IMR-90 (cell line): Measurements from ENCODE around the gene RAD51B. TPM values are rescaled to one million over a fixed set of nuclear protein-coding genes. Genes with fewer than 3 reads are reported as not detected.

Experiments used
- ATAC-seq: fragments of 200-7000 bp; cut with Tn5 transposase; 2 replicates; pipeline ENCODE4 v1.9.1; 2020; ENCODE audit warnings: low read depth, mild to moderate bottlenecking, moderate library complexity
- BruUV-seq: library from RNA; stranded (reverse); fragments of 400-500 nt; replicated peaks from 2 replicates; lab custom pipeline; 2021; lab: Mats Ljungman, UMichigan
- CTCF ChIA-PET: fragments of 300-600 bp; formaldehyde crosslinking; extraction: SDS; loops from one replicate; lab custom pipeline; 2021; ENCODE audit warnings: antibody characterized with exemption; lab: Yijun Ruan, JAX
- POLR2A ChIA-PET: fragments of 300-600 bp; sonication (Branson Sonifier 250); formaldehyde crosslinking; loops from one replicate; lab custom pipeline; 2022; ENCODE audit warnings: antibody characterized with exemption; ENCODE audit not compliant: unreplicated experiment; lab: Charles Lee
- DNase-seq: peaks from one replicate; pipeline ENCODE4 v3.0.0; 2013
- H2AFZ ChIP-seq: replicated peaks from 2 replicates; pipeline ENCODE3; 2013; ENCODE audit warnings: low read length, mild to moderate bottlenecking; ENCODE audit not compliant: poor library complexity
- H2AK5ac ChIP-seq: 2 replicates; pipeline ENCODE4 v1.6.1; 2013; ENCODE audit warnings: low read depth, low read length, inconsistent platforms
- H2AK9ac ChIP-seq: replicated peaks from 2 replicates; pipeline ENCODE3; 2013; ENCODE audit warnings: mild to moderate bottlenecking, low read depth, low read length, moderate library complexity; ENCODE audit not compliant: poor library complexity
- H2BK120ac ChIP-seq: 2 replicates; pipeline ENCODE4 v1.6.1; 2013; ENCODE audit warnings: low read depth, low read length, inconsistent platforms
- H2BK15ac ChIP-seq: 3 replicates; pipeline ENCODE4 v1.6.1; 2013; ENCODE audit warnings: low read depth, low read length, inconsistent platforms
- H2BK20ac ChIP-seq: 2 replicates; pipeline ENCODE4 v1.6.1; 2013; ENCODE audit warnings: low read depth, mild to moderate bottlenecking, inconsistent platforms, low read length, moderate library complexity
- H2BK5ac ChIP-seq: 2 replicates; pipeline ENCODE4 v1.6.1; 2013; ENCODE audit warnings: mild to moderate bottlenecking, low read depth, low read length, inconsistent platforms; ENCODE audit not compliant: poor library complexity, severe bottlenecking
- H3K14ac ChIP-seq: replicated peaks from 2 replicates; pipeline ENCODE4 v1.6.1; 2013; ENCODE audit warnings: low read depth, low read length, inconsistent platforms
- H3K18ac ChIP-seq: 2 replicates; pipeline ENCODE4 v1.6.1; 2013; ENCODE audit warnings: low read depth, low read length, control low read depth
- H3K23ac ChIP-seq: 2 replicates; pipeline ENCODE4 v1.6.1; 2013; ENCODE audit warnings: low read depth, low read length, inconsistent platforms
- H3K27ac ChIP-seq: 2 replicates; pipeline ENCODE4 v1.5.1; 2013; ENCODE audit warnings: mild to moderate bottlenecking, control low read depth, low read length; ENCODE audit not compliant: insufficient read depth
- H3K27me3 ChIP-seq: 2 replicates; pipeline ENCODE4 v1.6.1; 2013; ENCODE audit warnings: low read length; ENCODE audit not compliant: control insufficient read depth, insufficient read depth
- H3K36me3 ChIP-seq: 2 replicates; pipeline ENCODE4 v1.6.1; 2013; ENCODE audit warnings: low read length, mixed read lengths; ENCODE audit not compliant: control insufficient read depth, insufficient read depth
- H3K4ac ChIP-seq: 2 replicates; pipeline ENCODE4 v1.6.1; 2013; ENCODE audit warnings: low read depth, low read length, inconsistent platforms
- H3K4me1 ChIP-seq: 2 replicates; pipeline ENCODE4 v1.6.1; 2013; ENCODE audit warnings: low read length, mixed read lengths; ENCODE audit not compliant: control insufficient read depth, insufficient read depth
- H3K4me2 ChIP-seq: 2 replicates; pipeline ENCODE4 v1.6.1; 2013; ENCODE audit warnings: low read depth, mild to moderate bottlenecking, control low read depth, low read length, moderate library complexity
- H3K4me3 ChIP-seq: 2 replicates; pipeline ENCODE4 v1.5.1; 2013; ENCODE audit warnings: low read depth, mild to moderate bottlenecking, control low read depth, low read length, moderate library complexity; ENCODE audit not compliant: insufficient read depth
- H3K56ac ChIP-seq: 2 replicates; pipeline ENCODE4 v1.6.1; 2013; ENCODE audit warnings: low read length, inconsistent platforms; ENCODE audit not compliant: insufficient read depth; ENCODE audit errors: extremely low read depth
- H3K79me1 ChIP-seq, 2 experiments: 2 replicates each; pipeline ENCODE4 v1.6.1; 2013; ENCODE audit warnings: low read length in 2 of 2, inconsistent platforms in 1 of 2, low read depth in 1 of 2
- H3K9ac ChIP-seq: 2 replicates; pipeline ENCODE4 v1.6.1; 2013; ENCODE audit warnings: low read depth, low read length, control low read depth
- H3K9me1 ChIP-seq: 2 replicates; pipeline ENCODE4 v1.6.1; 2013; ENCODE audit warnings: low read length, inconsistent platforms; ENCODE audit not compliant: insufficient read depth
- H3K9me3 ChIP-seq: 2 replicates; pipeline ENCODE4 v1.6.1; 2013; ENCODE audit warnings: low read length; ENCODE audit not compliant: control insufficient read depth, insufficient read depth
- H4K20me1 ChIP-seq: 2 replicates; pipeline ENCODE4 v1.6.1; 2013; ENCODE audit warnings: low read length, inconsistent platforms; ENCODE audit not compliant: insufficient read depth
- H4K5ac ChIP-seq: 2 replicates; pipeline ENCODE4 v1.6.1; 2013; ENCODE audit warnings: mild to moderate bottlenecking, low read depth, low read length, control low read depth
- H4K8ac ChIP-seq, 2 experiments: 2 replicates each; pipeline ENCODE4 v1.6.1; 2013; ENCODE audit warnings: low read depth in 2 of 2, low read length in 2 of 2, control low read depth in 1 of 2, inconsistent platforms in 1 of 2
- H4K91ac ChIP-seq: 2 replicates; pipeline ENCODE4 v1.6.1; 2013; ENCODE audit warnings: low read depth, low read length, inconsistent platforms; ENCODE audit not compliant: insufficient read depth
- BHLHE40 ChIP-seq: fragments of 150-350 bp; IDR thresholded peaks from 2 replicates; pipeline ENCODE4 v1.6.1; 2016; ENCODE audit warnings: mild to moderate bottlenecking, low read depth, low read length
- CHD1 ChIP-seq: IDR thresholded peaks from 2 replicates; pipeline ENCODE4 v1.6.1; 2012; ENCODE audit warnings: low read depth, low read length, improper control_type of control experiment
- FOS ChIP-seq: fragments of 150-350 bp; IDR thresholded peaks from 2 replicates; pipeline ENCODE4 v1.6.1; 2016; ENCODE audit warnings: low read depth, low read length
- MAFK ChIP-seq: IDR thresholded peaks from 2 replicates; pipeline ENCODE4 v1.6.1; 2012; ENCODE audit warnings: low read depth, low read length, improper control_type of control experiment
- MAZ ChIP-seq: IDR thresholded peaks from 2 replicates; pipeline ENCODE4 v1.6.1; 2012; ENCODE audit warnings: low read depth, mild to moderate bottlenecking, low read length, improper control_type of control experiment, moderate library complexity, borderline replicate concordance
- MXI1 ChIP-seq: IDR thresholded peaks from 2 replicates; pipeline ENCODE4 v1.6.1; 2012; ENCODE audit warnings: low read depth, mild to moderate bottlenecking, low read length, moderate library complexity, borderline replicate concordance
- POLR2A ChIP-seq: IDR thresholded peaks from 2 replicates; pipeline ENCODE4 v1.6.1; 2012; ENCODE audit warnings: mild to moderate bottlenecking, low read depth, low read length
- RAD21 ChIP-seq: IDR thresholded peaks from 2 replicates; pipeline ENCODE4 v1.6.1; 2012; ENCODE audit warnings: low read length, improper control_type of control experiment
- RCOR1 ChIP-seq: IDR thresholded peaks from 2 replicates; pipeline ENCODE4 v1.6.1; 2012; ENCODE audit warnings: mild to moderate bottlenecking, low read length, improper control_type of control experiment; ENCODE audit not compliant: insufficient replicate concordance
- RFX5 ChIP-seq: IDR thresholded peaks from 2 replicates; pipeline ENCODE4 v1.8.0; 2012; ENCODE audit warnings: low read depth, mild to moderate bottlenecking, low read length, moderate library complexity
- SMC3 ChIP-seq: fragments of 150-350 bp; IDR thresholded peaks from 2 replicates; pipeline ENCODE4 v1.6.1; 2016; ENCODE audit warnings: low read depth, mild to moderate bottlenecking, antibody characterized with exemption, low read length, moderate library complexity
- WGBS, 2 experiments: methylation state at CpG; one replicate each; pipeline versions ENCODE4 v1.1.5 to v1.1.7; 2013; ENCODE audit warnings: missing lambda C conversion rate in 2 of 2; ENCODE audit not compliant: insufficient read length in 1 of 2; ENCODE audit errors: extremely low coverage in 2 of 2; 5-methylcytosine and 5-hydroxymethylcytosine counted together
- dilution Hi-C: fragments of 300-500 bp; cut with HindIII; formaldehyde crosslinking; loops from one replicate; pipeline ENCODE4 v1.14.3; 2018; ENCODE audit warnings: low sequenced_read_pairs; ENCODE audit not compliant: unreplicated experiment
- in situ Hi-C: fragments of 300-500 bp; cut with MboI; formaldehyde crosslinking; loops from 3 replicates; pipeline ENCODE4 v1.14.3; 2019; ENCODE audit warnings: low sequenced_read_pairs, inconsistent platforms, mixed read lengths
- intact Hi-C: fragments of 100-400 bp; cut with micrococcal nuclease; formaldehyde crosslinking; loops from 2 replicates; pipeline ENCODE4 v1.10.0; 2022
- polyA plus RNA-seq, 3 experiments: library from polyadenylated mRNA; depleted of rRNA; stranded (reverse); fragments of >200 nt; gene quantifications; 2 replicates each; pipeline ENCODE4 v1.2.3, GENCODE V29; 2012; ENCODE audit warnings: low replicate concordance in 1 of 3
- total RNA-seq: library from RNA; depleted of rRNA; stranded (reverse); fragments of >200 nt; gene quantifications from 2 replicates; pipeline ENCODE4 v1.2.3, GENCODE V29; 2012
- TF ChIP-seq, protein P1 (sequence below): conservative IDR thresholded peaks from 2 replicates; pipeline ENCODE4 v1.5.1; 2012; ENCODE audit warnings: mild to moderate bottlenecking, low read depth, low read length, improper control_type of control experiment

RAD51B gene
- total and polyA plus RNA-seq, 2 of the 4 experiments (the other 2 are of a cell fraction) = 5.1 to 18.8 TPM

GRCh38 chr14:68546839-68547238 lies 727.3 kb downstream of the RAD51B start (continued):
- 0 out of 2 replicates have a peak, but pooled peaks have one; percentile 5 for TF ChIP-seq FOS

DNA sequence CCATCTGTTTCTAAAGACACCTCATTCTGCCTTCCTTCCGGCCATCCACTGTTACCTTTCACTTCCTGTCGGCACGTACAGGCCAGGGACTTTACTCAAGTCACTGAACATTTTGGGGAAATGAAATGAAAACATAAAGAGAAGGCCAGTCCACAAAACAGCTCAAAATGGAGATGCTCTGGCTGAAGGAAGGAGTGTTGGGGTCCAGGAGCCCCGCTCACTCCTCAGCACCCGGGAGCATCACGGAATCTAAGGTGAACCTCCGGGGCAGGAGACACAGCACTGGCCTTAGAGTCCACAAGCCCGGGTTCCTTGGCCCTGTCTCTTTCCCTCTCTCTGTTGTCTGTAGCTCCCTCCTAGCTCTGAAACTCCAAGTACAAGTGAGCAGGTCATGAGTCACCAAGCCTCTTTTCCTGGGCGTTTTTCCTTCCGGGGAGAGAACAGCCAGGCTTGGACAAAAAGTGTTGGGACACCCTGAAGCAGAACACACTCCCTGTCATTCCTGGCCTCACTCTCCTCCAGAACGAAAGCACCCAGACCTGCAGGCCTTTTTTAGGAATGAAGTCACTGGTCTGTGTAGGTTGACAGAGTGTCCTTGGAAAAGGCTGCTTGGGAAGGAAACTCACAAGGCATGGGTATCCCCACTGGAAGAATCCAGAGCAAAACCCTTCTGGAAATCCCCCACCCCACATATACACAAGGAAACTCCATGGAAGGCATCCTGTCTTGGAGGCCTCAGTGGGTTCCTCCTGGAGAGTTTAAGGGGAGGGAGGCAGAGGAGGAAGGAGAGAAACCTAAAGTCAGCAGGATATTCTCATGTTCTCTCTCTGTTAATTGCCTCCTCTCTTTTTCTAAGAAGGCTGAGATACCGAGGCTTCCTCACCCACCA lies 728.0 kb downstream of the RAD51B start:
- H2BK20ac ChIP-seq = peak overlapping the region; percentile 100
- H3K27ac ChIP-seq = peak overlapping the region; percentile 95
- peak overlapping the region; percentile 95 for H4K5ac ChIP-seq
- H3K4me3 ChIP-seq = no peak overlapping the region
- CTCF ChIA-PET = interaction anchor here (0.8 kb wide), 1 partner anchor 298 kb away, joined by 4 read pairs; no protein-coding TSS in a partner anchor
- H2AK9ac ChIP-seq = peak overlapping the region; percentile 85
- H3K14ac ChIP-seq = peak overlapping the region; percentile 99
- POLR2A ChIA-PET = interaction anchor here (0.7 to 1.9 kb wide), 3 partner anchors 239 to 246 kb away, joined by 3 to 5 read pairs (median 3); no protein-coding TSS in a partner anchor
- intact Hi-C loops (loop anchor here (2.0 to 10.0 kb wide), 5 partner anchors 107 to 605 kb away; partner anchors contain the start of gene ZFP36L1), in situ Hi-C loops (no loop called here), dilution Hi-C loops (no loop called here)
- peak overlapping the region; percentile 98 for H4K8ac ChIP-seq
- H4K91ac ChIP-seq = peak overlapping the region; percentile 100
- H3K56ac ChIP-seq = peak overlapping the region; percentile 97
- peaks cover 0 to 22% of the 10 kb centered on the region in 2 experiments; a peak in 2 of 4 replicates for H3K79me1 ChIP-seq
- H3K9me1 ChIP-seq = peaks cover 35% of the 10 kb centered on the region
- BruUV-seq = no TSS peak
- DNase-seq (peak; percentile 93), ATAC-seq (peak; percentile 42)
- no peaks in the 10 kb centered on the region for H4K20me1 ChIP-seq
- H2AK5ac ChIP-seq = peak overlapping the region; percentile 100
- H3K18ac ChIP-seq = peak overlapping the region; percentile 98
- 25% methylated on average over 2 of the region's 12 CpGs; no CpG with 5 or more reads in 1 of the 2 experiments for WGBS, 2 experiments
- peak overlapping the region; percentile 100 for H2BK120ac ChIP-seq
- no peaks in the 10 kb centered on the region for H3K9me3 ChIP-seq
- no peaks in the 10 kb centered on the region for H3K36me3 ChIP-seq
- H3K23ac ChIP-seq = peak overlapping the region; percentile 94
- H2BK5ac ChIP-seq = peak overlapping the region; percentile 92
- H3K27me3 ChIP-seq = no peaks in the 10 kb centered on the region
- peak overlapping the region; percentile 100 for H3K4ac ChIP-seq
- H3K4me1 ChIP-seq = peaks cover 45% of the 10 kb centered on the region
- H2BK15ac ChIP-seq = peak overlapping the region; percentile 100
- peak overlapping the region; percentile 83 for H2AFZ ChIP-seq
- peak overlapping the region; percentile 13 for H3K4me2 ChIP-seq
- H3K9ac ChIP-seq = peak overlapping the region; percentile 66
- peak; percentile 83 for TF ChIP-seq FOS
- TF ChIP-seq MAZ = no peak
- TF ChIP-seq BHLHE40 = no peak
- TF ChIP-seq RCOR1 = no peak
- TF ChIP-seq, protein P1, sequence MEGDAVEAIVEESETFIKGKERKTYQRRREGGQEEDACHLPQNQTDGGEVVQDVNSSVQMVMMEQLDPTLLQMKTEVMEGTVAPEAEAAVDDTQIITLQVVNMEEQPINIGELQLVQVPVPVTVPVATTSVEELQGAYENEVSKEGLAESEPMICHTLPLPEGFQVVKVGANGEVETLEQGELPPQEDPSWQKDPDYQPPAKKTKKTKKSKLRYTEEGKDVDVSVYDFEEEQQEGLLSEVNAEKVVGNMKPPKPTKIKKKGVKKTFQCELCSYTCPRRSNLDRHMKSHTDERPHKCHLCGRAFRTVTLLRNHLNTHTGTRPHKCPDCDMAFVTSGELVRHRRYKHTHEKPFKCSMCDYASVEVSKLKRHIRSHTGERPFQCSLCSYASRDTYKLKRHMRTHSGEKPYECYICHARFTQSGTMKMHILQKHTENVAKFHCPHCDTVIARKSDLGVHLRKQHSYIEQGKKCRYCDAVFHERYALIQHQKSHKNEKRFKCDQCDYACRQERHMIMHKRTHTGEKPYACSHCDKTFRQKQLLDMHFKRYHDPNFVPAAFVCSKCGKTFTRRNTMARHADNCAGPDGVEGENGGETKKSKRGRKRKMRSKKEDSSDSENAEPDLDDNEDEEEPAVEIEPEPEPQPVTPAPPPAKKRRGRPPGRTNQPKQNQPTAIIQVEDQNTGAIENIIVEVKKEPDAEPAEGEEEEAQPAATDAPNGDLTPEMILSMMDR = peak; percentile 9; the same call in 1 of the 2 replicates
- peak; percentile 27 for TF ChIP-seq RAD21
- TF ChIP-seq CHD1 = no peak
- no peak for TF ChIP-seq MXI1
- TF ChIP-seq RFX5 = peak; percentile 42; the same call in 1 of the 2 replicates
- peak; percentile 68; the same call in 1 of the 2 replicates for TF ChIP-seq POLR2A
- no peak for TF ChIP-seq MAFK
- peak; percentile 32 for TF ChIP-seq SMC3
